Loucy (cell line): Measurements from ENCODE around the gene SHISA5.
A peak's percentile ranks its signal among the peaks of the same experiment; 100 is the strongest.

Experiments used
- H2AFZ ChIP-seq: fragments of 200-600 bp; sonication (generic); 2 replicates; pipeline ENCODE4 v1.6.0; 2016; ENCODE audit warnings: antibody characterized with exemption, mild to moderate bottlenecking, low read length, moderate library complexity
- H3F3A ChIP-seq: fragments of 200-600 bp; 2 replicates; pipeline ENCODE4 v1.6.0; 2016; ENCODE audit warnings: antibody characterized with exemption, low read depth, mild to moderate bottlenecking
- H3K27me3 ChIP-seq: fragments of 200-600 bp; sonication (generic); 2 replicates; pipeline ENCODE4 v1.6.1; 2014; ENCODE audit warnings: low read length, mild to moderate bottlenecking; ENCODE audit not compliant: insufficient read depth, poor library complexity, severe bottlenecking
- H3K36me3 ChIP-seq: fragments of 200-600 bp; sonication (generic); 2 replicates; pipeline ENCODE4 v1.6.1; 2016; ENCODE audit warnings: low read length; ENCODE audit not compliant: insufficient read depth
- H3K4me1 ChIP-seq: fragments of 200-600 bp; sonication (generic); 2 replicates; pipeline ENCODE4 v1.5.1; 2014; ENCODE audit warnings: low read length, mild to moderate bottlenecking; ENCODE audit not compliant: insufficient read depth, poor library complexity, severe bottlenecking
- H3K4me2 ChIP-seq: fragments of 200-600 bp; sonication (generic); 2 replicates; pipeline ENCODE4 v1.6.0; 2014; ENCODE audit warnings: antibody characterized with exemption, low read length, low read depth, mild to moderate bottlenecking; ENCODE audit not compliant: poor library complexity, severe bottlenecking
- H3K4me3 ChIP-seq: fragments of 200-600 bp; sonication (generic); 2 replicates; pipeline ENCODE4 v1.5.1; 2014; ENCODE audit warnings: low read length, mild to moderate bottlenecking, mixed read lengths; ENCODE audit not compliant: poor library complexity, severe bottlenecking
- H3K79me2 ChIP-seq: fragments of 200-600 bp; sonication (generic); 2 replicates; pipeline ENCODE4 v1.6.1; 2014; ENCODE audit warnings: low read length; ENCODE audit not compliant: insufficient read depth
- H3K9ac ChIP-seq: fragments of 200-600 bp; sonication (generic); 2 replicates; pipeline ENCODE4 v1.6.0; 2014; ENCODE audit warnings: mild to moderate bottlenecking, low read depth, low read length, moderate library complexity; ENCODE audit not compliant: poor library complexity, severe bottlenecking
- H3K9me2 ChIP-seq: fragments of 200-600 bp; sonication (generic); replicated peaks from 2 replicates; pipeline ENCODE4 v1.6.1; 2016; ENCODE audit warnings: low read depth, low read length, mixed read lengths
- H3K9me3 ChIP-seq: fragments of 200-600 bp; sonication (generic); 2 replicates; pipeline ENCODE4 v1.6.1; 2014; ENCODE audit warnings: mild to moderate bottlenecking, antibody characterized with exemption, low read length, low read depth; ENCODE audit not compliant: insufficient read depth
- H4K20me1 ChIP-seq: fragments of 200-600 bp; sonication (generic); 2 replicates; pipeline ENCODE4 v1.6.0; 2014; ENCODE audit warnings: antibody characterized with exemption, low read length, mild to moderate bottlenecking; ENCODE audit not compliant: insufficient read depth, poor library complexity, severe bottlenecking
- CTCF ChIP-seq: fragments of 200-600 bp; sonication (generic); conservative IDR thresholded peaks from 2 replicates; pipeline ENCODE4 v1.5.1; 2014; ENCODE audit warnings: mild to moderate bottlenecking, antibody characterized with exemption, low read length
- EZH2phosphoT487 ChIP-seq: fragments of 200-600 bp; IDR thresholded peaks from 2 replicates; pipeline ENCODE4 v1.6.1; 2018; ENCODE audit warnings: antibody characterized with exemption, mild to moderate bottlenecking, moderate library complexity, borderline replicate concordance

SHISA5 gene

GRCh38 chr3:48467110-48467454 lies 36.9 kb downstream of the SHISA5 start:
- Histone ChIP-seq H3K4me3 (peak overlapping the region; percentile 87), H3F3A (no peaks in the 10 kb centered on the region), H3K9ac (peak overlapping the region; percentile 88), H2AFZ (no peak overlapping the region), H3K27me3 (no peaks in the 10 kb centered on the region), H4K20me1 (peaks cover 16% of the 10 kb centered on the region), H3K4me1 (peaks cover 44% of the 10 kb centered on the region), H3K79me2 (peaks cover 60% of the 10 kb centered on the region), H3K9me2 (no peaks in the 10 kb centered on the region), H3K4me2 (peak overlapping the region; percentile 92), H3K9me3 (no peaks in the 10 kb centered on the region), H3K36me3 (peaks cover 9% of the 10 kb centered on the region; the same call in 1 of the 2 replicates)
- TF ChIP-seq EZH2phosphoT487 = no peak
- no peak for TF ChIP-seq CTCF

GRCh38 chr3:48466386-48467109 lies 37.4 kb downstream of the SHISA5 start:
- H3K4me2 ChIP-seq = peak overlapping the region; percentile 92
- H3K27me3 ChIP-seq = no peaks in the 10 kb centered on the region
- H3K9ac ChIP-seq = peak overlapping the region; percentile 88
- H3K9me2 ChIP-seq = no peaks in the 10 kb centered on the region
- H3K9me3 ChIP-seq = no peaks in the 10 kb centered on the region
- H3K79me2 ChIP-seq = peaks cover 55% of the 10 kb centered on the region
- H3K36me3 ChIP-seq = peaks cover 9% of the 10 kb centered on the region; the same call in 1 of the 2 replicates
- no peaks in the 10 kb centered on the region for H3F3A ChIP-seq
- H3K4me1 ChIP-seq = peaks cover 44% of the 10 kb centered on the region
- peak overlapping the region; percentile 75 for H2AFZ ChIP-seq
- peak overlapping the region; percentile 87 for H3K4me3 ChIP-seq
- TF ChIP-seq CTCF (no peak), EZH2phosphoT487 (no peak)
- H4K20me1 ChIP-seq = peaks cover 16% of the 10 kb centered on the region

GRCh38 chr3:48465531-48466378 lies 38.2 kb downstream of the SHISA5 start:
- Histone ChIP-seq H3K27me3 (no peaks in the 10 kb centered on the region), H3K79me2 (peaks cover 47% of the 10 kb centered on the region), H3K9me3 (no peaks in the 10 kb centered on the region), H3F3A (no peaks in the 10 kb centered on the region), H3K36me3 (peaks cover 13% of the 10 kb centered on the region; the same call in 1 of the 2 replicates), H3K4me3 (peak overlapping the region; percentile 87), H3K4me1 (peaks cover 41% of the 10 kb centered on the region), H4K20me1 (peaks cover 16% of the 10 kb centered on the region), H2AFZ (peak overlapping the region; percentile 75), H3K9me2 (no peaks in the 10 kb centered on the region), H3K4me2 (peak overlapping the region; percentile 92), H3K9ac (peak overlapping the region; percentile 88)
- peak; percentile 67 for TF ChIP-seq CTCF
- TF ChIP-seq EZH2phosphoT487 = no peak
